DMS79 (cell line): ENCODE measurements around the gene SLC18B1.
"Not testable (repeated sequence)": the region's sequence is repeated elsewhere in the genome, so short reads cannot be mapped to it uniquely, and the experiment has no call there.

Experiments
- DNase-seq: peaks from one replicate; lab custom pipeline; 2025; lab: John Stamatoyannopoulos, UW

SLC18B1 gene

DNA sequence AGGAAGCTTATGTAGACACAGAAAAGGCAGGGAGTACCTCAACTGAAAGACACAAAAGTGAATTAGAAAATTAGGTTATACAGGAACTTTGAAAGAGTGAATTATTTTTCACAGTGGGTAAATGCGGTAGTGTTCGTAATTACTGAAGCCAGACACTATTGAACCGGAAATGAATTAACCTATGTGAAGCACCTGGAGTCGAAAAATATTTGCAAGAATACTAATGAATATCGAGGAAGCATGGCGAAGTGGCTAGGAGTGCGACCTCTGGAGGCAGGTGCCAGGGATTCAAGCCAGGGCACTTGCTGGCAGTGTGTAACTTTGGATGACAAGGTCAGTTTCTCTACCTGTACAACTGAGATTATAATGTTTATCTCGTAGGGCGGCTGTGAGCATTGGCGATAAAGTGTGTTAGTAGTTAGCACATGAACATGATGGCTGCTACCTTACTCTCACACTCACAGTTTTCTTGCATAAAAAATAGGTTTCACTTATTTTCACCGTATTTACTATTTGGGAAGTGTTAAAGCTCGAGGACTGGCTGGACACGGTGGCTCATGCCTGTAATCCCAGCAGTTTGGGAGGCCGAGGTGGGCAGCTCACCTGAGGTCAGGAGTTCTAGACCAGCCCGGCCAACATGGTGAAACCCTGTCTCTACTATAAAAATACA lies 567 bp upstream of the SLC18B1 start:
- DNase-seq: peak; percentile 45

GRCh38 chr6:132795461-132795860 lies 3.0 kb downstream of the SLC18B1 start:
- DNase-seq: no peak

GRCh38 chr6:132792510-132792909 lies 5.9 kb downstream of the SLC18B1 start:
- DNase-seq: no peak

- DNase-seq: no peak
Measured at GRCh38 chr6:132790450-132790849, 8.0 kb downstream of the SLC18B1 start.

- DNase-seq: no peak
Measured at GRCh38 chr6:132789396-132789776, 9.1 kb downstream of the SLC18B1 start.

DNA sequence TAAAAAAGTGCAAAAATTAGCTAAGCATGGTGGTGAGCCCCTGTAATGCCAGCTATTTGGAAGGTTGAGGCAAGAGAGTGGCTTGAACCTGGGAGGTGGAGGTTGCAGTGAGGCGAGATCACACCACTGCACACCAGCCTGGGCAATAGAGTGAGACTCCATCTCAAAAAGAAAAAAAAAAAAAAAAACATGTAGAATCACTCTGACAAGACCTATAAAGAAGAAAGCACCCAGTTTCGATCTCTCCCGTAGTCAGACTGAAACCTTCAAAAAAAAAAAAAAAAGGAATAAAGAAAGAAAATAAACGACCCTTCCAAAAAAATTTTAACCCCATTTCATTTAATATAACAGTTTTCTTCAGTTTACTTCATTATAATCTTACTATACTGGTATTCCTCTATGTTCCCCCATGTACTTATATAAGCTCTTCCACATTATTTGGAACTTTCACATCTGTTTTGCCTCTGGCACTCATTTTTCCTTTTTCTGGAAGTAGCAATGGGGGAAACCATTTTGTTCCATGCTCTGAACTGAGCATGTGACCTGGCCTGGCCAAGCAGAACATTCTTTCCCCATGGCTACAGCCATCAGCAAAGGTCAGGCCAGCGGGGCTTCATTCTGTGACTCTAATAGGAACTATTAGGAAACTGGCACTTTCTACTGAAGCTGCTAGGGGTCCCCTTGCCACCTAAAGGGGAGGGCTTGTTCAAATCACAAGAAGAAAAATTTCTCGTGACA lies 9.6 kb downstream of the SLC18B1 start:
- DNase-seq: no peak

DNA sequence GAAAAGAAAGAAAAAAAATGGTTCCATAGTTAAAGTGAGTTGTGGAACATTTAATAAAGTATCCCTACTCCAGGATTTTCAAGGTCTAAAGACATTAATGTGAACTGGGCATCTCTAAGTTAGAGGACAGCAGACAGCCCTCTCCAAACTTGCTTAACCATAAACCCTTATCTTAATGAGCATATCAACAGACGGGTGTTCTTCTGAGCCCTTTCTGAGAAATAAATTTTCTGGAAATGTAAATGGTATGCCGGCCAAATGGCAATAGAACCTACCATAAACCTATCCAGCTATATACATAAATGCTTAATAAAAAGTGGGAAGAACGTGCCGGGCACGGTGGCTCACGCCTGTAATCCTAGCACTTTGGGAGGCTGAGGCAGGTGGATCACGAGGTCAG lies 12.5 kb downstream of the SLC18B1 start:
- DNase-seq: no peak

- DNase-seq: no peak
Measured at GRCh38 chr6:132780770-132781371, 17.6 kb downstream of the SLC18B1 start.

DNA sequence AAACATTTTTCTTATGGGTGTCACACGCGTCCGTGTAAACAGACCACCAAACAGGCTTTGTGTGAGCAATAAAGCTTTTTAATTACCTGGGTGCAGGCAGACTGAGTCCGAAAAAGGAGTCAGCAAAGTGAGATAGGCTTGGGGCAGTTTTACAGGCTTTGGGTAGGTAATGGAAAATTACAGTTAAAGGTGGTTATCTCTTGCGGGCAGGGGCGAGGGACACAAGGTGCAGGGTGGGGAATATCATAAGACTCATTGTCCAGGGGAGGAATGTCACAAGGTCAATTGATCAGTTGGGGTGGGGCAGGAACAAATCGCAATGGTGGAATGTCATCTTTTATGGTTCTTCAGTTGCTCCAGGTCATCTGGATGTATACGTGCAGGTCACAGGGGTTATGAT lies 20.6 kb downstream of the SLC18B1 start:
- not testable (repeated sequence) for DNase-seq

GRCh38 chr6:132768051-132768517 lies 30.4 kb downstream of the SLC18B1 start:
- DNase-seq: no peak

DNA sequence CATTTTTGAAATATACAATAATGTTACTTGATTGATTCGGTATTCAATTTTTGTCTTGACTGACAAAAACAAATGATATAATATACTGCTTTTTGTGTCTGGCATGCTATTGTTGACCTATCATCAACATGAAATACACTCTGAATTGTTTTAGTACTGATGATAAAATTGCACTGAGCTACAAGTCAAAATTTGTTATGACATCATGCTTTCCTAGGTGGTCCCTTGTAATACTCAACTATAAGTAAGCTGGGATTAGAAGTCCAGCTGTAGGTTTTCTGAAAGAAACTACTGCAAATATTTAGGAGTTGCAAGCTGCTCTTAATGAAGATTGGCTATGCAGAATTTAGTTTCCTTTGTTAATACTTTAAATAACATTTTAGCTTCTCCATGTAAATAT lies 32.9 kb downstream of the SLC18B1 start:
- no peak for DNase-seq

- DNase-seq: no peak
Measured at GRCh38 chr6:132764370-132764769, 34.1 kb downstream of the SLC18B1 start.

DNA sequence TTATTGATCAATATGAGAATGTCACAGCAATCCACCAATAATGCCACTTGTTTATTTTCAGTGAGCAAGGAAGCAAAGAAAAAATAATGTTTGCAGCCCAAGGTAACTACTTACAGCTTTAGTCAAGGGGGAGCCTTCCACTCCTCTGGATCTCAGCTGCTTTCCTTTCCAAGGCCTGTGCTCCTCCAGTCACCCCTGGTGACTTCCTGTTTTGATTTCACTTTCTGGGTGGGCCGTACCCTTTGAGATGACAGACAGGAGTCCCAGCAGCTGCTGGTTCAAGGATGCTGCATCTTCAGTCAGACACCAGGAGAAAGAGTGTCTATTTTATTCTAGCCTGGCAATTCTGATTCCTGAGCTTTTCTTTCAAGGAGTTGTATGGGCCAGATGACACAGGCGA lies 35.2 kb downstream of the SLC18B1 start:
- DNase-seq: no peak

GRCh38 chr6:132760256-132760655 lies 38.2 kb downstream of the SLC18B1 start:
- no peak for DNase-seq

- no peak for DNase-seq
Measured at GRCh38 chr6:132758689-132759088, 39.7 kb downstream of the SLC18B1 start.

DNA sequence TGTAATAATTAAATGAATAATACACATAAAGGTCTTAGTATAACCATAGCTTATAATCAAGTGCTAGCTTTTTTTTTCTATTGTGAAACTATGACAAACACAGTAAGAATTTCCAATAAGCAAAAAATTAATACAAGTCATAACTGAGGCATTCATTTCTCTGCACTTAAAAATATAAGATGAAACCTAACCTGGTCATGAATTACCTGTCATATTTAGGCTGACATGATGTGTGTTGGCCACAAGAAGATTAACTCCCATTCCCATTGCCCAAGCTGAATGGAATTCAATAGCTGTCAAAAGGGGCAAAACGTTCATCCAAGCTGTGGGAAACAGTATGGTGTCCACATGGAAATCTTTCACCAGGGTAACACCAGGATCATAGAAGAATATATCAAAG lies 46.2 kb downstream of the SLC18B1 start:
- no peak for DNase-seq

DNA sequence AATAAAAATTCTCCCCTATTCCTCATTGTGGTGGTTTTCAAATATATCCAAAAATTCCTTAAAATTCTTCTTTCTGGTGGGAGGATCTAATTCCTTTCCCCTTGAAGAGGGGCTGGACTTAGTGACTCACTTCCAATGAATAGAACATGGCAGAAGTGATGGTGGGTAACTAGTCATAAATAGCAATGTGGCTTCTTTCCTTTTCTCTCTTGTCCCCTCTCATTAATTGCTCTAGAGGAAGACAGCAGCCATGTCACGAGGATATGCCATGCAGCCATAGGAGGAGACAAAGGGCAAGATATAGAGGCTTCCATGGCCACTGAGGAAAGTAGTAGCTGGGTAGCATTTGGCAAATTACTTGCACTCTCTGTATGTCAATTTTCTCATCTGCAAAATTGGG lies 46.6 kb downstream of the SLC18B1 start:
- no peak for DNase-seq

DNA sequence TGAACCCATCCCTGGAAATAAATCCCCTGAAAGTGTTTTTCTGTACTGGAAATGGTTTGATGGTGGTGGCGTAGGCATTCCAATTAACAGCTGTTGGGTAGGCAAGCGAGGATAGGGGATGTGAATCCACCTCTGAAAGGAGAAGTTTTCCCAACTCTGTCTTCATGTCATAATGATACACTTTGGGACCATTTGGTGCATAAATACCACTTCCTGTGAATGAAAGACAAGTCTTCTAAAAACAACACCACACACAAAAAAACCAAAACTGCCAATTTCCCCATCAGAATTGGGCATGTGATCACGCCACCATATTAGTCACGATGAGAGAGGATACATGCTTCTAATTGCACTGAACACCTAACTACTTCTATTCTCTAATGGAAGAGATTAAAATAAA lies 47.1 kb downstream of the SLC18B1 start:
- no peak for DNase-seq

DNA sequence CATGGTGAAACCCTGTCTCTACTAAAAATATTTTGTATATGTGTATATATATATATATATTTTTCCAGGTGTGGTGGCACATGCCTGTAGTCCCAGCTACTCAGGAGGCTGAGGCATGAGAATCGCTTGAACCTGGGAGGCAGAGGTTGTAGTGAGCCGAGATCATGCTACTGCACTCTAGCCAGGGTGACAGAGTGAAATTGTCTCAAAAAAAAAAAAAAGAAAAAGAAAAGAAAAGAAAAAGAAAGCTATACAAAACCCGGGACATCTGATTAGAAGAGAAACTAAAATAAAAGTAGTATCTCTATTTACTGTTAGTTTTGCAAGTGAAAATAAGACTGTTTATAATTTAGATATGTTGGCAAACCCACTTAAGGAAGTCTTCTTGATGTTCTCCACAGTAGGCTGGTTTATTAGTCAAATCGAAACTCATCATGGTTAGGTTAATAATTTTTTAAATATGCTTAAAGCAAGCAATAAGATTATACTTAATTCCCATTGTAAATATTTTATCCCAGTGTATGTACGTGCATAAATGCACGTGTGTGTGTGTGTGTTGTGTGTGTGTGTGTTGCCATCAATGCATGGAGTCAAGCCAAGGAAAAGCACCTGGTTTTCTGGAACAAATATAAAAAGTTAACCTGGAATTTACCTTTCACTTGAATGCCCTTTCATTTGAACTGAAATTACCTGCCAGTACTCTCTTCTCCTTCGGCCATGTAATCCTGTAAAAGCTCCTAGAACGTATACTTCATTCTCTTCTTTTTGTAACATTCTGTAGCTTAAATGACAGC lies 47.8 kb downstream of the SLC18B1 start:
- DNase-seq: no peak

- no peak for DNase-seq
Measured at GRCh38 chr6:132749111-132749510, 49.3 kb downstream of the SLC18B1 start.

- DNase-seq: no peak
Measured at GRCh38 chr6:132748446-132748845, 50.0 kb downstream of the SLC18B1 start.

DNA sequence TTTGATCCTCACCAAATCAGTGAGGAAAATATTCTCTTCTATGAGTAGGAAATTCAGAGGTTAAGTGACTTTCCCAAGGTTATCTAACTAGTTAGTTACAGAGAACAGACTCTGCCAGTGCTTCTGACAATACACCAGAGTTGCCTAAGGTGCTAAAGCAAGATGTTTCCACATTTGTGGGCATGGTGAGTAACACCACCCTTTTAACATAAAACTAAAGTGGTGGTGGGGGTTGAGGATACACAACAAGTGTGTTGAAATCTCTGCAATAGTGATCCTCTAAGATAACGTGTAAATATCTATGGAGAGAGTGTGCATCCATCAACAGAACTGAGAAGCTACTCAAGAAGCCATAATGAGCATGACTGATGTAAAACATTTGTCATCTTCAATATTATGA lies 52.4 kb downstream of the SLC18B1 start:
- no peak for DNase-seq

DNA sequence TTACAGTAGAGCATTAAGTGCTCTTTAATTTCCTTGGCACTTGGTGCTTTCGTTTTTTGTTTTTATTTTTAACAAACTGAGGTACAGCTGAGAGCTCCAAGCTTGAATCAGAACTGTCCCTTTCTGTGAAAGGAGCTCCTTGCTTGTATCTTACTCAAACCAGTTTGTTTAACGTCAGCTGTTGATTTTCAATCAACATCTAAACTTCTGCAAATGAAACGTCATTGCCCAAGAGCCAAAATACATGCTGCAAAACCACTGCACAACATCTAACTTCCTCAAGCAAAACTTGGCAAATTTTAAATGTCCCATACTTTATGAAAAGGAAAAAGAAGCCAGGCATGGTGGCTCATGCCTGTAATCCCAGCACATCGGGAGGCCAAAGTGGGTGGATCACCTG lies 55.9 kb downstream of the SLC18B1 start:
- no peak for DNase-seq
